ENCODE data around the gene BPTF.
A peak's percentile ranks its signal among the peaks of the same experiment; 100 is the strongest.
"Not testable (repeated sequence)": the region's sequence is repeated elsewhere in the genome, so short reads cannot be mapped to it uniquely, and the experiment has no call there.

Gene BPTF

DNA sequence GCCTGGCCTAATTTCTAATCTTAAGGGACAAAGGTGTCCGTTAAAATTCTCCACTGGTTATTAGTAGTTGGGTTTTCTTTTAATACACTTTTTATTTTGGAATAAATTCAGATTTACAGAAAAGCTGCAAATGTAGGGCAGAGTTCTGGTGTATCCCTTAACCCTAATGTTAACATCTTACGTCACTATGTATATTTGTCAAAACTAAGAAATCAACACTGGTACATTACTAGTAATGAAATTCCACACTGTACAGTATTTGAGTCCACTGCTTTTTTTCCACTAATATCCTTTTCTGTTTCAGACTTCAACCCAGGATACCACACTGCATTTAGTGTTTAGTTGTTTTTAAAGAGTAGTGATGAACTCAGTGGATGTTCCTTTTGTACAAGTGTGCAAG is 191.5 kb downstream of the BPTF start:
- Histone ChIP-seq H3K27ac (ENCODE audit: low read depth, low read length) (no peak overlapping the region), H3K4me3 (ENCODE audit: low read length) (no peak overlapping the region), H3K27me3 (ENCODE audit: insufficient read depth, low read length) (no peaks in the 10 kb centered on the region), H3K9me3 (ENCODE audit: insufficient read depth, low read depth, low read length) (no peaks in the 10 kb centered on the region), H3K36me3 (ENCODE audit: insufficient read depth, low read length) (no peaks in the 10 kb centered on the region), H3K4me1 (ENCODE audit: insufficient read depth, low read length) (peaks cover 4% of the 10 kb centered on the region; the same call in 1 of the 2 replicates), H3K9ac (ENCODE audit: low read depth, low read length) (no peak overlapping the region)
- WGBS, result 90% methylated on average over 1 of the region's 2 CpGs

GRCh38 chr17:68018493-68018892 is 193.2 kb downstream of the BPTF start:
- 95% methylated on average over 21 of the region's 21 CpGs for WGBS
- H3K9ac ChIP-seq (ENCODE audit: low read depth, low read length); H3K4me1 ChIP-seq (ENCODE audit: insufficient read depth, low read length); H3K27me3 ChIP-seq (ENCODE audit: insufficient read depth, low read length); H3K36me3 ChIP-seq (ENCODE audit: insufficient read depth, low read length); H3K4me3 ChIP-seq (ENCODE audit: low read length); H3K9me3 ChIP-seq (ENCODE audit: insufficient read depth, low read depth, low read length); H3K27ac ChIP-seq (ENCODE audit: low read depth, low read length): not testable (repeated sequence)

DNA sequence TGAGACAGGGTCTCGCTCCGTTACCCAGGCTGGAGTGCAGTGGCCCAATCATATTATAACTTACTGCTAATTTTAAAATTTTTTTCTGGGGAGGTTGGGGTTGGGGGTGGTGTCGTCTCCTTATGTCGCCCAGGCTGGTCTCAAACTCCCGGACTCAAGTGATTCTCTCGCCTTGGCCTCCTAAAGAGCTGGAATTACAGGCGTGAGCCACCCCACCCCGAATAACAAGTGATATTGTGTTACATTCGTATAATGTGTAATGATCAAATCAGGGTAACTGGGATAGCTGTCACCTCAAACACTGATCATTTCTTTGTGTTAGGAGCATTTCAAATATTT is 194.0 kb downstream of the BPTF start:
- H3K27me3 ChIP-seq (ENCODE audit: insufficient read depth, low read length), result no peaks in the 10 kb centered on the region
- no peak overlapping the region for H3K9ac ChIP-seq (ENCODE audit: low read depth, low read length)
- H3K9me3 ChIP-seq (ENCODE audit: insufficient read depth, low read depth, low read length), result no peaks in the 10 kb centered on the region
- peaks cover 4% of the 10 kb centered on the region; the same call in 1 of the 2 replicates for H3K4me1 ChIP-seq (ENCODE audit: insufficient read depth, low read length)
- 84% methylated on average over 7 of the region's 9 CpGs for WGBS
- H3K4me3 ChIP-seq (ENCODE audit: low read length), result peak overlapping the region; percentile 33
- H3K27ac ChIP-seq (ENCODE audit: low read depth, low read length), result no peak overlapping the region
- H3K36me3 ChIP-seq (ENCODE audit: insufficient read depth, low read length), result no peaks in the 10 kb centered on the region

GRCh38 chr17:68019675-68020408 is 194.5 kb downstream of the BPTF start:
- peaks cover 4% of the 10 kb centered on the region; the same call in 1 of the 2 replicates for H3K4me1 ChIP-seq (ENCODE audit: insufficient read depth, low read length)
- H3K4me3 ChIP-seq (ENCODE audit: low read length), result peak overlapping the region; percentile 71
- H3K36me3 ChIP-seq (ENCODE audit: insufficient read depth, low read length), result no peaks in the 10 kb centered on the region
- peak overlapping the region; percentile 85 for H3K9ac ChIP-seq (ENCODE audit: low read depth, low read length)
- 3% methylated on average over 51 of the region's 51 CpGs for WGBS
- no peaks in the 10 kb centered on the region for H3K9me3 ChIP-seq (ENCODE audit: insufficient read depth, low read depth, low read length)
- peak overlapping the region; percentile 79 for H3K27ac ChIP-seq (ENCODE audit: low read depth, low read length)
- H3K27me3 ChIP-seq (ENCODE audit: insufficient read depth, low read length), result no peaks in the 10 kb centered on the region

- 5% methylated on average over 11 of the region's 12 CpGs for WGBS
- Histone ChIP-seq H3K4me3 (ENCODE audit: low read length) (peak overlapping the region; percentile 71), H3K36me3 (ENCODE audit: insufficient read depth, low read length) (no peaks in the 10 kb centered on the region), H3K9me3 (ENCODE audit: insufficient read depth, low read depth, low read length) (no peaks in the 10 kb centered on the region), H3K9ac (ENCODE audit: low read depth, low read length) (peak overlapping the region; percentile 85), H3K27me3 (ENCODE audit: insufficient read depth, low read length) (no peaks in the 10 kb centered on the region), H3K4me1 (ENCODE audit: insufficient read depth, low read length) (peaks cover 4% of the 10 kb centered on the region; the same call in 1 of the 2 replicates), H3K27ac (ENCODE audit: low read depth, low read length) (peak overlapping the region; percentile 79)
These were observed 195.1 kb downstream of the BPTF start for GRCh38 chr17:68020409-68020756.

- Histone ChIP-seq H3K4me3 (ENCODE audit: low read length) (peak overlapping the region; percentile 71), H3K9ac (ENCODE audit: low read depth, low read length) (peak overlapping the region; percentile 85), H3K27ac (ENCODE audit: low read depth, low read length) (peak overlapping the region; percentile 79)
- not testable (repeated sequence) for H3K36me3 ChIP-seq (ENCODE audit: insufficient read depth, low read length); H3K4me1 ChIP-seq (ENCODE audit: insufficient read depth, low read length); H3K27me3 ChIP-seq (ENCODE audit: insufficient read depth, low read length); H3K9me3 ChIP-seq (ENCODE audit: insufficient read depth, low read depth, low read length)
- WGBS, result 86% methylated on average over 13 of the region's 13 CpGs
These were observed 195.5 kb downstream of the BPTF start for GRCh38 chr17:68020791-68021190.

- no peaks in the 10 kb centered on the region for H3K27me3 ChIP-seq (ENCODE audit: insufficient read depth, low read length)
- H3K27ac ChIP-seq (ENCODE audit: low read depth, low read length), result no peak overlapping the region
- H3K4me1 ChIP-seq (ENCODE audit: insufficient read depth, low read length), result peaks cover 4% of the 10 kb centered on the region
- no peaks in the 10 kb centered on the region for H3K9me3 ChIP-seq (ENCODE audit: insufficient read depth, low read depth, low read length)
- no peak overlapping the region for H3K4me3 ChIP-seq (ENCODE audit: low read length)
- no peaks in the 10 kb centered on the region for H3K36me3 ChIP-seq (ENCODE audit: insufficient read depth, low read length)
- 95% methylated on average over 8 of the region's 8 CpGs for WGBS
- no peak overlapping the region for H3K9ac ChIP-seq (ENCODE audit: low read depth, low read length)
These were observed 196.7 kb downstream of the BPTF start for GRCh38 chr17:68021963-68022362.

GRCh38 chr17:68022547-68022946 is 197.2 kb downstream of the BPTF start:
- 87% methylated on average over 15 of the region's 15 CpGs for WGBS
- H3K9ac ChIP-seq (ENCODE audit: low read depth, low read length); H3K27ac ChIP-seq (ENCODE audit: low read depth, low read length); H3K36me3 ChIP-seq (ENCODE audit: insufficient read depth, low read length); H3K4me1 ChIP-seq (ENCODE audit: insufficient read depth, low read length); H3K4me3 ChIP-seq (ENCODE audit: low read length); H3K9me3 ChIP-seq (ENCODE audit: insufficient read depth, low read depth, low read length); H3K27me3 ChIP-seq (ENCODE audit: insufficient read depth, low read length): not testable (repeated sequence)

GRCh38 chr17:68029512-68030215 is 204.4 kb downstream of the BPTF start:
- no peaks in the 10 kb centered on the region for H3K36me3 ChIP-seq (ENCODE audit: insufficient read depth, low read length)
- WGBS, result 89% methylated on average over 8 of the region's 8 CpGs
- no peak overlapping the region for H3K27ac ChIP-seq (ENCODE audit: low read depth, low read length)
- no peak overlapping the region for H3K4me3 ChIP-seq (ENCODE audit: low read length)
- no peak overlapping the region for H3K9ac ChIP-seq (ENCODE audit: low read depth, low read length)
- H3K4me1 ChIP-seq (ENCODE audit: insufficient read depth, low read length), result peaks cover 8% of the 10 kb centered on the region
- H3K9me3 ChIP-seq (ENCODE audit: insufficient read depth, low read depth, low read length), result no peaks in the 10 kb centered on the region
- no peaks in the 10 kb centered on the region for H3K27me3 ChIP-seq (ENCODE audit: insufficient read depth, low read length)

Measured in HUES64 (cell line).